ENCODE results near the gene CTSC.

Gene CTSC

GRCh38 chr11:88275636-88276035 is 61.9 kb downstream of the CTSC start:
- Histone ChIP-seq H3K14ac (ENCODE audit: low read length) (no peak overlapping the region), H3K36me3 (replicated peaks in 1 of 2; ENCODE audit: control insufficient read depth in 2 of 2, insufficient read depth in 2 of 2, low read length in 2 of 2) (no peaks in the 10 kb centered on the region), H2AK5ac (ENCODE audit: low read depth, low read length) (no peak overlapping the region), H2BK5ac (ENCODE audit: low read length) (no peak overlapping the region), H3K4ac (ENCODE audit: low read length) (no peak overlapping the region), H3K27ac (replicated peaks; ENCODE audit: low read length) (no peak overlapping the region), H3K4me1 (ENCODE audit: control insufficient read depth in 2 of 2, insufficient read depth in 1 of 2, low read depth in 1 of 2, low read length in 2 of 2) (no peaks in the 10 kb centered on the region), H3K23ac (ENCODE audit: low read depth, low read length, poor library complexity) (no peak overlapping the region), H3K18ac (ENCODE audit: low read length) (no peak overlapping the region), H3K4me3 (ENCODE audit: low read length in 2 of 2) (no peak overlapping the region), H2AFZ (ENCODE audit: low read length) (no peak overlapping the region), H3K4me2 (ENCODE audit: insufficient read depth, low read length, poor library complexity, severe bottlenecking) (no peak overlapping the region), H2BK15ac (ENCODE audit: low read length) (no peak overlapping the region), H4K8ac (ENCODE audit: low read depth, low read length) (no peak overlapping the region), H3K27me3 (ENCODE audit: control insufficient read depth in 3 of 3, insufficient read depth in 3 of 3, low read depth in 1 of 3, low read length in 3 of 3) (no peaks in the 10 kb centered on the region), H2BK12ac (ENCODE audit: low read length) (no peak overlapping the region), H3K9me3 (replicated peaks in 1 of 2; ENCODE audit: control insufficient read depth in 2 of 2, insufficient read depth in 1 of 2, low read depth in 1 of 2, low read length in 2 of 2) (no peaks in the 10 kb centered on the region), H2BK120ac (ENCODE audit: low read depth, low read length) (no peak overlapping the region), H3K79me1 (ENCODE audit: low read depth, low read length) (no peaks in the 10 kb centered on the region), H4K91ac (ENCODE audit: low read depth, low read length, poor library complexity) (no peak overlapping the region), H3K9ac (ENCODE audit: low read depth, low read length, poor library complexity) (no peak overlapping the region)
- no peak for DNase-seq (ENCODE audit: low spot score)
- no CpG with 5 or more reads among the region's 1 CpG for WGBS, 2 donors (ENCODE audit: extremely low coverage in 2 of 2, insufficient read length in 2 of 2, insufficient replicate concordance in 1 of 2)

GRCh38 chr11:88266919-88267318 is 70.6 kb downstream of the CTSC start:
- no CpG with 5 or more reads among the region's 1 CpG for WGBS, 2 donors (ENCODE audit: extremely low coverage in 2 of 2, insufficient read length in 2 of 2, insufficient replicate concordance in 1 of 2)
- H2AK5ac ChIP-seq (ENCODE audit: low read depth, low read length) = no peak overlapping the region
- no peak overlapping the region for H3K4me3 ChIP-seq (ENCODE audit: low read length in 2 of 2)
- H3K23ac ChIP-seq (ENCODE audit: low read depth, low read length, poor library complexity) = no peak overlapping the region
- H3K4me1 ChIP-seq (ENCODE audit: control insufficient read depth in 2 of 2, insufficient read depth in 1 of 2, low read depth in 1 of 2, low read length in 2 of 2) = no peaks in the 10 kb centered on the region
- no peak overlapping the region for H3K9ac ChIP-seq (ENCODE audit: low read depth, low read length, poor library complexity)
- H3K18ac ChIP-seq (ENCODE audit: low read length) = no peak overlapping the region
- no peak overlapping the region for H2AFZ ChIP-seq (ENCODE audit: low read length)
- no peak overlapping the region for H2BK5ac ChIP-seq (ENCODE audit: low read length)
- H3K79me1 ChIP-seq (ENCODE audit: low read depth, low read length) = no peaks in the 10 kb centered on the region
- peaks cover 0 to 7% of the 10 kb centered on the region in 2 donors for H3K36me3 ChIP-seq (replicated peaks in 1 of 2; ENCODE audit: control insufficient read depth in 2 of 2, insufficient read depth in 2 of 2, low read length in 2 of 2)
- no peak overlapping the region for H2BK15ac ChIP-seq (ENCODE audit: low read length)
- no peak overlapping the region for H3K27ac ChIP-seq (replicated peaks; ENCODE audit: low read length)
- H3K14ac ChIP-seq (ENCODE audit: low read length) = no peak overlapping the region
- H3K27me3 ChIP-seq (ENCODE audit: control insufficient read depth in 3 of 3, insufficient read depth in 3 of 3, low read depth in 1 of 3, low read length in 3 of 3) = no peaks in the 10 kb centered on the region
- H4K91ac ChIP-seq (ENCODE audit: low read depth, low read length, poor library complexity) = no peak overlapping the region
- no peak overlapping the region for H3K4ac ChIP-seq (ENCODE audit: low read length)
- no peak overlapping the region for H2BK120ac ChIP-seq (ENCODE audit: low read depth, low read length)
- H2BK12ac ChIP-seq (ENCODE audit: low read length) = no peak overlapping the region
- no peak for DNase-seq (ENCODE audit: low spot score)
- H4K8ac ChIP-seq (ENCODE audit: low read depth, low read length) = no peak overlapping the region
- no peak overlapping the region for H3K4me2 ChIP-seq (ENCODE audit: insufficient read depth, low read length, poor library complexity, severe bottlenecking)
- H3K9me3 ChIP-seq (replicated peaks in 1 of 2; ENCODE audit: control insufficient read depth in 2 of 2, insufficient read depth in 1 of 2, low read depth in 1 of 2, low read length in 2 of 2) = peaks cover 0 to 6% of the 10 kb centered on the region in 2 donors

GRCh38 chr11:88266157-88266556 is 71.4 kb downstream of the CTSC start:
- Histone ChIP-seq H3K23ac (ENCODE audit: low read depth, low read length, poor library complexity) (no peak overlapping the region), H2BK5ac (ENCODE audit: low read length) (no peak overlapping the region), H3K27me3 (ENCODE audit: control insufficient read depth in 3 of 3, insufficient read depth in 3 of 3, low read depth in 1 of 3, low read length in 3 of 3) (no peaks in the 10 kb centered on the region), H3K27ac (replicated peaks; ENCODE audit: low read length) (no peak overlapping the region), H3K4me2 (ENCODE audit: insufficient read depth, low read length, poor library complexity, severe bottlenecking) (no peak overlapping the region), H3K18ac (ENCODE audit: low read length) (no peak overlapping the region), H3K79me1 (ENCODE audit: low read depth, low read length) (no peaks in the 10 kb centered on the region), H3K9ac (ENCODE audit: low read depth, low read length, poor library complexity) (no peak overlapping the region), H2BK12ac (ENCODE audit: low read length) (no peak overlapping the region), H3K4me1 (ENCODE audit: control insufficient read depth in 2 of 2, insufficient read depth in 1 of 2, low read depth in 1 of 2, low read length in 2 of 2) (no peaks in the 10 kb centered on the region), H3K36me3 (replicated peaks in 1 of 2; ENCODE audit: control insufficient read depth in 2 of 2, insufficient read depth in 2 of 2, low read length in 2 of 2) (peaks cover 0 to 7% of the 10 kb centered on the region in 2 donors), H2BK120ac (ENCODE audit: low read depth, low read length) (no peak overlapping the region), H4K8ac (ENCODE audit: low read depth, low read length) (no peak overlapping the region), H2AK5ac (ENCODE audit: low read depth, low read length) (no peak overlapping the region), H3K4ac (ENCODE audit: low read length) (no peak overlapping the region), H3K9me3 (replicated peaks in 1 of 2; ENCODE audit: control insufficient read depth in 2 of 2, insufficient read depth in 1 of 2, low read depth in 1 of 2, low read length in 2 of 2) (peaks cover 0 to 6% of the 10 kb centered on the region in 2 donors), H3K14ac (ENCODE audit: low read length) (no peak overlapping the region), H4K91ac (ENCODE audit: low read depth, low read length, poor library complexity) (no peak overlapping the region), H2AFZ (ENCODE audit: low read length) (no peak overlapping the region), H3K4me3 (ENCODE audit: low read length in 2 of 2) (no peak overlapping the region), H2BK15ac (ENCODE audit: low read length) (no peak overlapping the region)
- no peak for DNase-seq (ENCODE audit: low spot score)

- no peak overlapping the region for H3K9ac ChIP-seq (ENCODE audit: low read depth, low read length, poor library complexity)
- no peak overlapping the region for H3K27ac ChIP-seq (replicated peaks; ENCODE audit: low read length)
- no peak overlapping the region for H2AK5ac ChIP-seq (ENCODE audit: low read depth, low read length)
- no peak overlapping the region for H4K91ac ChIP-seq (ENCODE audit: low read depth, low read length, poor library complexity)
- H3K14ac ChIP-seq (ENCODE audit: low read length) = no peak overlapping the region
- H3K4ac ChIP-seq (ENCODE audit: low read length) = no peak overlapping the region
- no peak overlapping the region for H4K8ac ChIP-seq (ENCODE audit: low read depth, low read length)
- no peaks in the 10 kb centered on the region for H3K79me1 ChIP-seq (ENCODE audit: low read depth, low read length)
- no peak overlapping the region for H3K18ac ChIP-seq (ENCODE audit: low read length)
- H3K36me3 ChIP-seq (replicated peaks in 1 of 2; ENCODE audit: control insufficient read depth in 2 of 2, insufficient read depth in 2 of 2, low read length in 2 of 2) = peaks cover 0 to 4% of the 10 kb centered on the region in 2 donors
- no peaks in the 10 kb centered on the region for H3K4me1 ChIP-seq (ENCODE audit: control insufficient read depth in 2 of 2, insufficient read depth in 1 of 2, low read depth in 1 of 2, low read length in 2 of 2)
- DNase-seq (ENCODE audit: low spot score) = no peak
- H3K9me3 ChIP-seq (replicated peaks in 1 of 2; ENCODE audit: control insufficient read depth in 2 of 2, insufficient read depth in 1 of 2, low read depth in 1 of 2, low read length in 2 of 2) = peaks cover 0 to 6% of the 10 kb centered on the region in 2 donors
- no peak overlapping the region for H3K4me2 ChIP-seq (ENCODE audit: insufficient read depth, low read length, poor library complexity, severe bottlenecking)
- H2BK12ac ChIP-seq (ENCODE audit: low read length) = no peak overlapping the region
- H3K27me3 ChIP-seq (ENCODE audit: control insufficient read depth in 3 of 3, insufficient read depth in 3 of 3, low read depth in 1 of 3, low read length in 3 of 3) = no peaks in the 10 kb centered on the region
- H2BK5ac ChIP-seq (ENCODE audit: low read length) = no peak overlapping the region
- H3K4me3 ChIP-seq (ENCODE audit: low read length in 2 of 2) = no peak overlapping the region
- H2AFZ ChIP-seq (ENCODE audit: low read length) = no peak overlapping the region
- no peak overlapping the region for H2BK15ac ChIP-seq (ENCODE audit: low read length)
- H2BK120ac ChIP-seq (ENCODE audit: low read depth, low read length) = no peak overlapping the region
- no peak overlapping the region for H3K23ac ChIP-seq (ENCODE audit: low read depth, low read length, poor library complexity)
Measured at GRCh38 chr11:88259431-88259830, 78.1 kb downstream of the CTSC start.

All from neuronal stem cell (in vitro differentiated cells).